ENCODE measurements around the gene FAM163A. TPM values are rescaled to one million over a fixed set of nuclear protein-coding genes. Genes with fewer than 3 reads are reported as not detected.

The FAM163A gene
- total and polyA plus RNA-seq, 9 of the 15 experiments (the other 6 are each of a cell fraction or from before 2014, with no cell fraction given) = not detected

DNA sequence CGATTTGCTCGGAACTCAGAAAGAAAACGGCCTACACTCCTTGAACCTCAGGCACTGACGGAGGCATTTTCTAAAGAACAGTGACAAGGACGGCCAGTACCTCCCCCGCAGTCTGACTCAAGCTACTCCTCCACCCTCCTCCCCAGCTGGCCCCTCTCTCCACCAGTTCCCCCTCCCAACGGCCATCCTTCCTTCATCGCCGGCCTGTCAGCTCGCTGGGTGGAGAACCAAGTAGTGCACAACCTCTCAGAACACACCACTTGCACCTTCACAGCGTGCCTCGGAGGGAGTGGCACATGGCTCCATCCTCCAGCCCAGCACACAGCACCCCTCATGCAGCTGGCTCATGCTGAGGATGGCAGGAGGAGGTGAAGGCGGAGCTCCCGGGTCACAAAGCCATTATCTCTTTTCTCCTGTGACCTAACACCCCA lies 75.7 kb downstream of the FAM163A start (continued):
- TF ChIP-seq, protein P1, sequence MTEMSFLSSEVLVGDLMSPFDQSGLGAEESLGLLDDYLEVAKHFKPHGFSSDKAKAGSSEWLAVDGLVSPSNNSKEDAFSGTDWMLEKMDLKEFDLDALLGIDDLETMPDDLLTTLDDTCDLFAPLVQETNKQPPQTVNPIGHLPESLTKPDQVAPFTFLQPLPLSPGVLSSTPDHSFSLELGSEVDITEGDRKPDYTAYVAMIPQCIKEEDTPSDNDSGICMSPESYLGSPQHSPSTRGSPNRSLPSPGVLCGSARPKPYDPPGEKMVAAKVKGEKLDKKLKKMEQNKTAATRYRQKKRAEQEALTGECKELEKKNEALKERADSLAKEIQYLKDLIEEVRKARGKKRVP (CRISPR knock-in tag; IDR thresholded peaks at IDR 0.05) = no peak
- TF ChIP-seq ZNF57 (CRISPR knock-in tag; IDR thresholded peaks at IDR 0.05) = no peak
- TF ChIP-seq, protein P2, sequence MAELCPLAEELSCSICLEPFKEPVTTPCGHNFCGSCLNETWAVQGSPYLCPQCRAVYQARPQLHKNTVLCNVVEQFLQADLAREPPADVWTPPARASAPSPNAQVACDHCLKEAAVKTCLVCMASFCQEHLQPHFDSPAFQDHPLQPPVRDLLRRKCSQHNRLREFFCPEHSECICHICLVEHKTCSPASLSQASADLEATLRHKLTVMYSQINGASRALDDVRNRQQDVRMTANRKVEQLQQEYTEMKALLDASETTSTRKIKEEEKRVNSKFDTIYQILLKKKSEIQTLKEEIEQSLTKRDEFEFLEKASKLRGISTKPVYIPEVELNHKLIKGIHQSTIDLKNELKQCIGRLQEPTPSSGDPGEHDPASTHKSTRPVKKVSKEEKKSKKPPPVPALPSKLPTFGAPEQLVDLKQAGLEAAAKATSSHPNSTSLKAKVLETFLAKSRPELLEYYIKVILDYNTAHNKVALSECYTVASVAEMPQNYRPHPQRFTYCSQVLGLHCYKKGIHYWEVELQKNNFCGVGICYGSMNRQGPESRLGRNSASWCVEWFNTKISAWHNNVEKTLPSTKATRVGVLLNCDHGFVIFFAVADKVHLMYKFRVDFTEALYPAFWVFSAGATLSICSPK (IDR thresholded peaks at IDR 0.05; ENCODE audit: borderline replicate concordance) = no peak
- TF ChIP-seq PKNOX1 (IDR thresholded peaks at IDR 0.05) = peak; percentile 76
- TF ChIP-seq POLR3A (IDR thresholded peaks at IDR 0.05; ENCODE audit: borderline replicate concordance, extremely low read depth, insufficient read depth, insufficient read length) = no peak
- TF ChIP-seq, protein P3, sequence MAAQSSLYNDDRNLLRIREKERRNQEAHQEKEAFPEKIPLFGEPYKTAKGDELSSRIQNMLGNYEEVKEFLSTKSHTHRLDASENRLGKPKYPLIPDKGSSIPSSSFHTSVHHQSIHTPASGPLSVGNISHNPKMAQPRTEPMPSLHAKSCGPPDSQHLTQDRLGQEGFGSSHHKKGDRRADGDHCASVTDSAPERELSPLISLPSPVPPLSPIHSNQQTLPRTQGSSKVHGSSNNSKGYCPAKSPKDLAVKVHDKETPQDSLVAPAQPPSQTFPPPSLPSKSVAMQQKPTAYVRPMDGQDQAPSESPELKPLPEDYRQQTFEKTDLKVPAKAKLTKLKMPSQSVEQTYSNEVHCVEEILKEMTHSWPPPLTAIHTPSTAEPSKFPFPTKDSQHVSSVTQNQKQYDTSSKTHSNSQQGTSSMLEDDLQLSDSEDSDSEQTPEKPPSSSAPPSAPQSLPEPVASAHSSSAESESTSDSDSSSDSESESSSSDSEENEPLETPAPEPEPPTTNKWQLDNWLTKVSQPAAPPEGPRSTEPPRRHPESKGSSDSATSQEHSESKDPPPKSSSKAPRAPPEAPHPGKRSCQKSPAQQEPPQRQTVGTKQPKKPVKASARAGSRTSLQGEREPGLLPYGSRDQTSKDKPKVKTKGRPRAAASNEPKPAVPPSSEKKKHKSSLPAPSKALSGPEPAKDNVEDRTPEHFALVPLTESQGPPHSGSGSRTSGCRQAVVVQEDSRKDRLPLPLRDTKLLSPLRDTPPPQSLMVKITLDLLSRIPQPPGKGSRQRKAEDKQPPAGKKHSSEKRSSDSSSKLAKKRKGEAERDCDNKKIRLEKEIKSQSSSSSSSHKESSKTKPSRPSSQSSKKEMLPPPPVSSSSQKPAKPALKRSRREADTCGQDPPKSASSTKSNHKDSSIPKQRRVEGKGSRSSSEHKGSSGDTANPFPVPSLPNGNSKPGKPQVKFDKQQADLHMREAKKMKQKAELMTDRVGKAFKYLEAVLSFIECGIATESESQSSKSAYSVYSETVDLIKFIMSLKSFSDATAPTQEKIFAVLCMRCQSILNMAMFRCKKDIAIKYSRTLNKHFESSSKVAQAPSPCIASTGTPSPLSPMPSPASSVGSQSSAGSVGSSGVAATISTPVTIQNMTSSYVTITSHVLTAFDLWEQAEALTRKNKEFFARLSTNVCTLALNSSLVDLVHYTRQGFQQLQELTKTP (IDR thresholded peaks at IDR 0.05; ENCODE audit: low read depth in 1 of 2, partially characterized antibody in 2 of 2) = peak in 1 of 2 experiments; percentile 37
- peak; percentile 57; the same call in 1 of the 2 replicates for TF ChIP-seq ATF7 (IDR thresholded peaks at IDR 0.05)
- TF ChIP-seq RBM14 (IDR thresholded peaks at IDR 0.05; ENCODE audit: borderline replicate concordance, insufficient read depth, low read depth, low read length) = no peak
- TF ChIP-seq, protein P4, sequence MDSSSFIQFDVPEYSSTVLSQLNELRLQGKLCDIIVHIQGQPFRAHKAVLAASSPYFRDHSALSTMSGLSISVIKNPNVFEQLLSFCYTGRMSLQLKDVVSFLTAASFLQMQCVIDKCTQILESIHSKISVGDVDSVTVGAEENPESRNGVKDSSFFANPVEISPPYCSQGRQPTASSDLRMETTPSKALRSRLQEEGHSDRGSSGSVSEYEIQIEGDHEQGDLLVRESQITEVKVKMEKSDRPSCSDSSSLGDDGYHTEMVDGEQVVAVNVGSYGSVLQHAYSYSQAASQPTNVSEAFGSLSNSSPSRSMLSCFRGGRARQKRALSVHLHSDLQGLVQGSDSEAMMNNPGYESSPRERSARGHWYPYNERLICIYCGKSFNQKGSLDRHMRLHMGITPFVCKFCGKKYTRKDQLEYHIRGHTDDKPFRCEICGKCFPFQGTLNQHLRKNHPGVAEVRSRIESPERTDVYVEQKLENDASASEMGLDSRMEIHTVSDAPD (CRISPR knock-in tag; IDR thresholded peaks at IDR 0.05) = no peak
- no peak for TF ChIP-seq ELF4 (CRISPR knock-in tag; IDR thresholded peaks at IDR 0.05)
- TF ChIP-seq GATAD2A (IDR thresholded peaks at IDR 0.05) = peak; percentile 30; the same call in 1 of the 2 replicates
- TF ChIP-seq TOE1 (IDR thresholded peaks at IDR 0.05; ENCODE audit: borderline replicate concordance) = 0 out of 2 replicates have a peak, but pooled peaks have one; percentile 40
- no peak for TF ChIP-seq TOE1 (CRISPR knock-in tag; IDR thresholded peaks at IDR 0.05; ENCODE audit: borderline replicate concordance, low read depth)
- TF ChIP-seq AFF4 (CRISPR knock-in tag; IDR thresholded peaks at IDR 0.05) = no peak
